GM12801 (cell line): ENCODE measurements around the gene RASAL3.

Experiments used
- TF ChIP-seq, protein P1 (sequence below): IDR thresholded peaks from one replicate; pipeline ENCODE4 v1.5.1; 2011; ENCODE audit warnings: control low read depth; ENCODE audit not compliant: insufficient read length; ENCODE audit errors: extremely low read depth

RASAL3 gene

DNA sequence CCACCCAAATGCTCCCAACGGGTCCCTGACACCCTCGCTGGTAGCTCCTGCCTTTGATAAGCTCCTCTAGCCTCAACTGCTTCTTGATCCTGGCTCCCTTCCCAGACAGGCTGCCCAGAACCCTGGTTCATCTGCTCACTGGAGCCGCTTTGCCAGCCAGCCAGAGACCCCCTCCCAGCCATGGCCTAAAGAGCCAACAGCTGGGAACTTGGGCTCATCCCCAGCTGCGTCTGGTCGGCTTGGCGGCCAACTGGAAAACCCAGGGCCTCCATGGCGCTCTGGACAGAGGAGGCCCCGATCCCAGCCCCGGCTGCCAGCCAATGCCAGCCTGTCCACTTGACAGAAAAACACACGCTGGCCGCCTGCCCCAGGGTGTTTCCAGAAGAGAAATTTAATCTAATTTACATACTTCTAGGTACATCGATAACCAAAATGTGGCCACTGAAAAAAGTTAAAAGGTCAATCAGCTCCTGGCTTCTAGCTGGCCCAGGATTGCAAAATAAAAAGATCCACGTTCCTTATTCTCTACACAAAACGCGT is 42.6 kb downstream of the RASAL3 start:
- TF ChIP-seq, protein P1, sequence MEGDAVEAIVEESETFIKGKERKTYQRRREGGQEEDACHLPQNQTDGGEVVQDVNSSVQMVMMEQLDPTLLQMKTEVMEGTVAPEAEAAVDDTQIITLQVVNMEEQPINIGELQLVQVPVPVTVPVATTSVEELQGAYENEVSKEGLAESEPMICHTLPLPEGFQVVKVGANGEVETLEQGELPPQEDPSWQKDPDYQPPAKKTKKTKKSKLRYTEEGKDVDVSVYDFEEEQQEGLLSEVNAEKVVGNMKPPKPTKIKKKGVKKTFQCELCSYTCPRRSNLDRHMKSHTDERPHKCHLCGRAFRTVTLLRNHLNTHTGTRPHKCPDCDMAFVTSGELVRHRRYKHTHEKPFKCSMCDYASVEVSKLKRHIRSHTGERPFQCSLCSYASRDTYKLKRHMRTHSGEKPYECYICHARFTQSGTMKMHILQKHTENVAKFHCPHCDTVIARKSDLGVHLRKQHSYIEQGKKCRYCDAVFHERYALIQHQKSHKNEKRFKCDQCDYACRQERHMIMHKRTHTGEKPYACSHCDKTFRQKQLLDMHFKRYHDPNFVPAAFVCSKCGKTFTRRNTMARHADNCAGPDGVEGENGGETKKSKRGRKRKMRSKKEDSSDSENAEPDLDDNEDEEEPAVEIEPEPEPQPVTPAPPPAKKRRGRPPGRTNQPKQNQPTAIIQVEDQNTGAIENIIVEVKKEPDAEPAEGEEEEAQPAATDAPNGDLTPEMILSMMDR: no peak

DNA sequence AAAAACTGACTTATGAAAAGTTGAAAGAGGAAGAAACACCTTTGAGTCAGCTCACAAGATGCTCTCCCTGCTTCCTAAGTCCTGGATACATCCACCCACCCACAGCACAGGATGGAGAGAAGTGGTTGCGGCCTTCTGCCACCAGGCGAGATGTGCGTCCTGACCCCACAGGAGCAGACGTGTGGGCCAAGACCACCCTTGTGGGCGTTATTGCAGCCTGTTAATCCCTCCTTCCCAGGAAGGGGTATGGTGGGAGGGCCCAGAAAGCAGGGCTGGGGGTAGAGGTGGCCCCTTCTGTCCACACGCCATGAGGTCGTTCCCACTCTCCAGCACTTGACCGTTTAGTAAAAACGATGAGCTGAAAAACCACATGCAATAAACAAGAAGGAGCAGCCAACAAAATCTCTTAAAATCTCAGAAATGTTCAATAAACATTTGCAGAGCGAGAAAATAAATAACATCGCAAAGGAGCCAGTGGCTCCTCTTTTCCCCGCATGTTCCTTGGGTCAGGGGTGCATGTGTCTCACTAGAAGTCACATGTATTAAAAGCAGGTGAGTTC is 43.1 kb downstream of the RASAL3 start:
- TF ChIP-seq, protein P1: no peak

DNA sequence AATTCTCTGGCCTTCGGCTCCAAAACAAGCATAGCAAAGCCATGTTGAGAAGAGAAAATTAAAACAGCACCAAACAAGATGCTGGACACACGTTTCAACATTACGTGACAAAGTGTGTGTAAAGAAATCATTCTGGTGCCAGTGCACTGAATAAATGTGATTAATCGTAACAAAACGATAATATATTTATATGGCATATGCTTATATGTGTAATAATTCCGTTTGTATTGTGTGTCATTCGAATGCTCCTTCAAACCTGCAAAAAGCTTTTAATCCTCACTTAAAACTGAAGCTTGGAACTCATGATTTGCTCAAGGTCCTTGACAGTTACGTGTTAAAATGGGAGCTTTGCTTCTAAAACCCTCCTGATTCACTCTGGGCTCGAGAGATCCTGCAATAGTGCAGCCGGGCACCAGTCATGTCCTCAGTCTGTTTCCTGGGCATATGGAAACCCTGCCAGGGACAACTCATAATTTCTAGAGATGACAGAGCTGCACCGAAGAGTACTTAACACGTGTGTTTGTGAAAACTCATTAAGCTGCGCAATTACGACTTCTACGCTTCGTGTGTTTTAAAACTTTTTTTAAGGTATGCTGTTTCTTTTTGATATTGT is 44.8 kb downstream of the RASAL3 start:
- TF ChIP-seq, protein P1: no peak

DNA sequence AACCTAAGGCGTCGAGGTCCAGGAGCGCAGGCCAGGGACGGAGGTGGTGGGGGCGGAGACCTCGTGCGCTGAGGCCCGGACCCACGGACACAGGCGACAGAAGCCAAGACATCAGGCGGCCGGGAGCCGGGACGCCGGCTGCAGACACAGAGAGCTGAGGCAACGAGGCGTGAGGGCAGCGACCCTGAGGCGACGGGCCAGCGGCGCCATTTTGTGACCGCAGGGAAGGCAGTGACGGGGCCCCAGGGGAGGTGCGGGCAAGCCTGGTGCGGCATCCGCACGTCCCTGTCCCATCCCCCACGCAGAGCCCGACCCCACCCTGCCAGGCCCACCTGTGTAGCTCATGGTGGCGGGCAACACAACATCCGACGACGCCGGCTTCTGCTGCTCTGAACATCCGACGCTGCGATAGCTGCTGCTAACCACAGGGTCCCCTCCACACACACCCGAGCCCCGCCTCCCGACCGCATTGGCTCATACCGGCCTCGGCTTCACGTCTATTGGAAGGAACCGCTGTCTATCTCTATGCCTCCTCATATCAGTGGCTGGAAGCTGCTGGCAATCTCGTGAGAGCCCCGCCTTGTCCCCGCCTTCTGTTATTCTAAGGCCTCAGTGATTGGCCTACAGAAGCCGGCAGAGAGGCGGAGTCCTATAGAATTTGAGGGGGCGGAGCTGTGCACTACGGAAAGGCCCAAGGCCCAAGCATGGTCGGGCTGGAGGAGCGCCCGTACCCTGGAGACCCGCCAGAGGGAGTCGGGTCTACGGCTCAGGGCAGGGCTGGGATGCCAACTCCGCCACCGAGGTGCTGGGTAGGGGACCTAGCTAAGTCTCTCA is 45.5 kb downstream of the RASAL3 start, which contains the start of gene AKAP8L:
Gene AKAP8L, minus strand, starts transcription at position 410 of the 834 bp plus-strand sequence. Its CDS starts 65 bp downstream, at position 345.
- TF ChIP-seq, protein P1: no peak

DNA sequence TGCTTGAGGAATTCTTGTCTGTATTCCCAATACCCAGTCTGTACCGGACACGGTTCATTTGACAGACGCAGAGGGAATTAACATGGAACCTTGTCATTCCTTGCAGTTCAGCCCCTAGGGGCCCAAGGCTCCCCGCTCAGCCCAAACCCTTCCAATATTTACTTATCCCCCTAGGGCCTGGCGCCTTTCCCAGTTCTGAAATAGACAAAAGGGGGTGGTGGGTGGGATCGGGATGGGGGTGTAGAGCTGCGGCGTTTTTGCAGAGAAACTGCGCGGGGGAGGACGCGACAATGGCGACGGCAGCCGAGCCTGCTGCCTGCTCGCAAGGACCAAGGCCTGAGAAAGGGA is 46.1 kb downstream of the RASAL3 start:
- TF ChIP-seq, protein P1: no peak

DNA sequence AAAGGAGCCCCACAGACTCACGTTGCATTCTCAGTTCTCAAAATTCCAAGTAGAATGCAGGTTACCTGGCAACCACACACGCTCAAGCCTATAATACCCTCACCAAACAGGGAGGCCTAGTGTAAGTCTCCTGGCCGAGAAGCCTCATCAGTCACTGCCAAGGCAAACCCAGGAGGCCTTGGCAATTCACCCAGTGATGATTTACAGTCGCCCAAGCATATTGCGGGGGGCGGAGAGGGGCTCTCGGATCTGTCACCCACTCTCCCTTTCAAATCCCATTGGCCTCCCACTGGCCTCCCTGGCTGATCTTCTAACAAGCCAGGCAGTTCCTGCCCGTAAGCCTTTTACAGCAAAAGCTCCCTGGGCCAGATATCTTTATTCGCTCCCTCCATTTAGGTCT is 46.6 kb downstream of the RASAL3 start:
- TF ChIP-seq, protein P1: no peak

DNA sequence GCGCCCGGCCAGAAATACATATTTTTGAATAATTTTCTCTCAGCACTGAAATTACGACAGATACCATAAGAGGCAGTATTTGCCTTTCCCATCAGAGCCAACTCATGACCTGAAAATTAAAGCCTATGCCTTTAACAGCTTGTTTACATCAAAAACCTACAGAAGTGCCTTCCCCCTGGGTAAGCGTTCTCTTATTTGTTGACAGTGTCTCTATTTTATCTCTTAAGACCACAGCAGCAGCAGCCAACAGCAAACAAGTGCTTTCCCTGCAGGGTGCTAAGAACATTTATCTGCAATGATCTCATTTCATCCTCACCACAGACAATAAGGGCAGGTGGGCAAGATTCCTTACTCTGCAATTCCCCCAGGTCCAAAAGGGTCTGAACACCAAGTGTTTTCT is 51.5 kb downstream of the RASAL3 start:
- TF ChIP-seq, protein P1: no peak
